Central memory CD4-positive, alpha-beta T cell (primary cell): Measurements from ENCODE around the gene CMA1.
"Not testable (repeated sequence)": the region's sequence is repeated elsewhere in the genome, so short reads cannot be mapped to it uniquely, and the experiment has no call there.

Experiments
- DNase-seq: peaks from one replicate; pipeline ENCODE4 v3.0.0; 2022
- total RNA-seq, 3 experiments: gene quantifications; one replicate each; lab custom pipeline; 2026; lab: John Stamatoyannopoulos, UW

CMA1 gene, protein sequence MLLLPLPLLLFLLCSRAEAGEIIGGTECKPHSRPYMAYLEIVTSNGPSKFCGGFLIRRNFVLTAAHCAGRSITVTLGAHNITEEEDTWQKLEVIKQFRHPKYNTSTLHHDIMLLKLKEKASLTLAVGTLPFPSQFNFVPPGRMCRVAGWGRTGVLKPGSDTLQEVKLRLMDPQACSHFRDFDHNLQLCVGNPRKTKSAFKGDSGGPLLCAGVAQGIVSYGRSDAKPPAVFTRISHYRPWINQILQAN
- total RNA-seq: 0 reads per million in 3 experiments

DNA sequence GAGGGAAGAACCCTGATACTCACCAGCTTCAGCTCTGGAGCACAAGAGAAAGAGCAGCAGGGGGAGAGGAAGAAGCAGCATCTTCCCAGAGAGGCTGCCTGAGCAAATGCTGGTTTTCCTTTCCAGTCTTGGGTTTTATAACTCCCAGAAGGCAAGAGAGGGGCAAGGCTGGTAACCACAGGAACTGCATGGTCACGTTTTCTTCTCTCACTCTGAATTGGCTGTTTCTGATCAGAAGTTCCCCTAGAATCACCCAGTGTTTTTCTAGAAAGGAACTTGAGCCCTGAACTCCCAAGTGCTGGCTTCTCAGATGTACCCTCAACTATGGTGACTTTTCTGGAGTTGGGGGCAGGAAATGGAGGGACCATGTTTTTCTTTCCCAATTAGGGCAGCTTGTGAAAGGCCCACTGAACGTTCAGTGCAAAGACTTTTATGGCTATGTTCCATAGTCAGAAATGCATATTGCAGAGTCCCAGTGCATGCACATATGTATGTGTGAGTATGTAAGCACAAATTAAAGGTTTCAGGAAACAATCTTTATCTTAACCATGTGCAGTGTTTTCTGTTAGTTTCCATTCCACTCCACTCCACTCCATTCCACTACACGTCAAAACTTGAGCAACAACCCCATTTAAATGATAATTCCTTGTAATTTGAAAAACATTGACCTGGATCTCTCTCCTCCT lies at the start of gene CMA1:
Gene CMA1 (minus strand): TSS at position 111 of the 686 bp plus-strand sequence. CDS start 30 bp downstream, at position 81.
- no peak for DNase-seq

- no peak for DNase-seq
Observed at GRCh38 chr14:24556756-24557155, 48.7 kb upstream of the CMA1 start.

DNA sequence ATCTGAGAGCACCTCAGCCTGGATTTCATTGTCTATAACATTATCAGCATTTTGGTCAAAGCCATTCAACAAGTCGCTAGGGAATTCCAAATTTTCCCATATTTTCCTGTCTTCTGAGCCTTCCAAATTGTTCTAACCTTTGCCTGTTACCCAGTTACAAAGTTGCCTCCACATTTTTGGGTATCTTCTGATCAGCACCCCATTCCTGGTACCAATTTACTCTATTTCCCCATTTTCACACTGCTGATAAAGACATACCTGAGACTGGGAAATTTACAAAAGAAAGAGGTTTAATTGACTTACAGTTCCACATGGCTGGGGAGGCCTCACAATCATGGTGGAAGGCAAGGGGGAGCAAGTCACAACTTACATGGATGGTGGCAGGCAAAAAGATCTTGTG lies 41.0 kb upstream of the CMA1 start:
- not testable (repeated sequence) for DNase-seq

- no peak for DNase-seq
Observed at GRCh38 chr14:24542346-24542936, 34.4 kb upstream of the CMA1 start.

- no peak for DNase-seq
Observed at GRCh38 chr14:24535737-24536136, 27.7 kb upstream of the CMA1 start.

DNA sequence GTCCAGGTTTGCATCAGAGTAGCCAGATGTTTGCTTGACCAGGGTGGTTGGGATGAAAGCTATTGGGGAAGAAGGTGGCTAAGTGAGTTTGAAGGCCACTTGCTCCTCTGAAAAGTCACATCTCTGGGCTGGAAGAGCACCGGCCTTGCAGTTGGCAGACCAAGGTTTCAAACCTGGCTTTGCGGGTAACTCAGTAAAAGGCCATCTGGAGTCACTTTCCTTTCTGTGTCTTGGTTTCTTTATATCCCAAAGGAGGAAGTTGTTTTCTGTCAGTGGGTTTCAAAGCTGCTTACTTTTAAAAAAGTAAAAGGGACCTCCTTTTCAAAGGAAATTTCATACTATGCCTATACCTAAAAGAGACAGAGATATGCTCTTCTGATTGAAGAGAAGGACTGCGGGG lies 26.2 kb upstream of the CMA1 start:
- DNase-seq: no peak

DNA sequence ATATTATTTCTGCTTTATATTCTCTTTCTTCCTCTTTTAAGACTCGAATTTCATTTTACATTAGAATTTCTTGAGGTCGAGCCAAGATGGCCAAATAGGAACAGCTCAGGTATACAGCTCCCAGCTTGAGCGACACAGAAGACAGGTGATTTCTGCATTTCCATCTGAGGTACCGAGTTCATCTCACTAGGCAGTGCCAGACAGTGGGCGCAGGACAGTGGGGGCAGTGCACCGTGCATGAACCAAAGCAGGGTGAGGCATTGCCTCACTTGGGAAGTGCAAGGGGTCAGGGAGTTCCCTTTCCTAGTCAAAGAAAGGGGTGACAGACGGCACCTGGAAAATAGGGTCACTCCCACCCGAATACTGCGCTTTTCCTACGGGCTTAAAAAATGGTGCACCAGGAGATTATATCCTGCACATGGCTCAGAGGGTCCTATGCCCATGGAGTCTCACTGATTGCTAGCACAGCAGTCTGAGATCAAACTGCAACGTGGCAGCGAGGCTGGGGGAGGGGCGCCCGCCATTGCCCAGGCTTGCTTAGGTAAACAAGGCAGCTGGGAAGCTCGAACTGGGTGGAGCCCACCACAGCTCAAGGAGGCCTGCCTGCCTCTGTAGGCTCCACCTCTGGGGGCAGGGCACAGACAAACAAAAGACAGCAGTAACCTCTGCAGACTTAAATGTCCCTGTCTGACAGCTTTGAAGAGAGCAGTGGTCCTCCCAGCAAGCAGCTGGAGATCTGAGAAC lies 18.0 kb upstream of the CMA1 start:
- not testable (repeated sequence) for DNase-seq

DNA sequence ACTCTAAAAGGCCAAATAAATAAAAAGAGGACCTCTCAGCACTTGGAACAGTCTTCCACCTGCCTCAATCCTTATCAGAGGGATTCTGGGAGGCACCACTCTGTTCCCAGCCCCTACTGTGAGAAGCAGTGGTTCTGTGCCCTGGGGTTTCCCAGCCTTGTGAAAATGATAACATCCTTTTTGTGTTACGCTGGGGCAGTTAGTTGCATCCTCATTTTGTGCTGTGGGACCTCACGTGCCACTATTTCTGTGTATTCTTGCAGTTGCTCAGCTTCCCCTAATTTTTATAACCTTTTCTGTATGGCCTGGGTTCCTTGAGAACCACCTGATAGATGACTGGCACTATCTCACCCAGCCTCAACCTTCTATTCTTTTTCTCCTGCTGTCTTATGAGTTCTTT lies 10.8 kb upstream of the CMA1 start:
- no peak for DNase-seq

DNA sequence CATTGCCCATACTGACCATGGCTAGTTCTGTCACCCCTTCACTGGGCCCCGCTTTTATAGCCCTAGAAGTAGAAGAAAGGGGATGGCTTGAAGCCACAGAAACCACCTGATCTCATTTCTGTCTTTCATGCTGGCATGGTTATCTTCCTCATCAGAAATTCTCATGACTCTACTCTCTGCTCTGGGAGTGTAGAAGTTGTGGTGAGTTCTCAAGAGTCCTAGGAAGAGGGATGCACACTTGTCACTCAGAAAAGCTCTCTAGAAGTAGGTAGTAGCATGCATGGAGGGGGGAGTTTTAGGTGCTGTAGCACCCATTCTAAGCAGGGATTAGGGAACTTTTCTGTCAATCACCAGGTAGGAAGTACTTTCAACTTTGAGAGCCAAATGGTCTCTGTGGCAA lies 6.1 kb upstream of the CMA1 start:
- DNase-seq: no peak

DNA sequence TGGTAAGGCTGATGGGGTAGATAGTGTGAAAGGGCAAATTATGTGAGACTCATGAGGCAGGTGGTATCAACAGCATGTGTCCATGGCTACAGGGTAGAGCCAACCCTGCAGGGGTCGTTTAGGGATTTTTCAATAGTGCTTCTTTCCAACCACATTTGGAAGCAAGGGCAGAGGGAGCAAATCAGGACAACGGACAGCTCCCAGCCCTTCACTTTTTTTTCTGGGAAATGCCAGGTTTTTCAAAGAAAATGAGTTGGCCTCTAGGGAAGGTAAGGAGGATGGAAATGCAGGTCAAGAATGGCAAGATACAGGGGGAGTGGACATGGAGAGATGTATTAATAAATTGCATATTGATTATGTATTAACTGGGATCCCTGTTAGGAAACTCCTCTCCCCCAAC lies 4.9 kb upstream of the CMA1 start:
- no peak for DNase-seq

DNA sequence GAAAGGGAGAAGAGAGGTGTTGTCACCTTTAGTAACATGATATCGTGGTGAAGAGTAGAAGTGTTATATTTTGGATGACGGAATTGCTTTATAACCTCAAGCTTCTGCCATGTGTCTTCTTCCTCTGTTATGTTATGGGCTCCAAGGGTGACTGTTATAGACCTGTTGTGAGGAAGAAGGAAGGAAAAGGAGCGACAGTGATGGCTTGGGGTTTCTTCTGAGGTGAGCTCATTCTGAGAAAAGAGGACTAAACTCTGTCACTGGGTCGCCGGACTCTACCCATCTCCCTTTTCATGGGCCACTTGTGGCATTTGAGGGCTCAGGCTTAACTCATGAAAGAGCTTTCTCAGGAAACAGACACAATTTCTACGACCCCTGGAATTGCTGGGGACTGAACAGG lies 1.6 kb downstream of the CMA1 start:
- DNase-seq: no peak

GRCh38 chr14:24504425-24504950 lies 3.6 kb downstream of the CMA1 start:
- DNase-seq: no peak

DNA sequence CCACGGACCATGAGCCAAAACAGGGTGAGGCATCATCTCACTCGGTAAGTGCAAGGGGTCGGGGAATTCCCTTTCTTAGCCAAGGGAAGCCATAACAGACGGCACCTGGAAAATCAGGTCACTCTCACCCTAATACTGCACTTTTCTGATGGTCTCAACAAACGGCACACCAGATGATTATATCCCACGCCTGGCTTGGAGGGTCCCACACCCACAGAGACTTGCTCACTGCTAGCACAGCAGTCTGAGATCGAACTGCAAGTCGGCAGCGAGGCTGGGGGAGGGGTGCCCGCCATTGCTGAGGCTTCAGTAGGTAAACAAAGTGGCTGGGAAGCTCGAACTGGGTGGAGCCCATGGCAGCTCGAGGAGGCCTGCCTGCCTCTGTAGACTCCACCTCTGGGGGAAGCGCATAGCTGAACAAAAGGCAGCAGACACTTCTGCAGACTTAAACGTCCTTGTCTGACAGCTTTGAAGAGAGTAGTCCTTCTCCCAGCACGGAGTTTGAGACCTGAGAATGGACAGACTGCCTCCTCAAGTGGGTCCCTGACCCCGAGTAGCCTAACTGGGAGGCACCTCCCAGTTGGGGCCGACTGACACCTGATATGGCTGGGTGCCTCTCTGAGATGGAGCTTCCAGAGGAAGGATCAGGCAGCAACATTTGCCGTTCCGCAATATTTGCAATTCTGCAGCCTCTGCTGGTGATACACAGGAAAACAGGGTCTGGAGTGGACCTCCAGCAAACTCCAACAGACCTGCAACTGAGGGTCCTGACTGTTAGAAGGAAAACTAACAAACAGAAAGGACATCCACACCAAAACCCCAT lies 16.3 kb downstream of the CMA1 start:
- DNase-seq: not testable (repeated sequence)

DNA sequence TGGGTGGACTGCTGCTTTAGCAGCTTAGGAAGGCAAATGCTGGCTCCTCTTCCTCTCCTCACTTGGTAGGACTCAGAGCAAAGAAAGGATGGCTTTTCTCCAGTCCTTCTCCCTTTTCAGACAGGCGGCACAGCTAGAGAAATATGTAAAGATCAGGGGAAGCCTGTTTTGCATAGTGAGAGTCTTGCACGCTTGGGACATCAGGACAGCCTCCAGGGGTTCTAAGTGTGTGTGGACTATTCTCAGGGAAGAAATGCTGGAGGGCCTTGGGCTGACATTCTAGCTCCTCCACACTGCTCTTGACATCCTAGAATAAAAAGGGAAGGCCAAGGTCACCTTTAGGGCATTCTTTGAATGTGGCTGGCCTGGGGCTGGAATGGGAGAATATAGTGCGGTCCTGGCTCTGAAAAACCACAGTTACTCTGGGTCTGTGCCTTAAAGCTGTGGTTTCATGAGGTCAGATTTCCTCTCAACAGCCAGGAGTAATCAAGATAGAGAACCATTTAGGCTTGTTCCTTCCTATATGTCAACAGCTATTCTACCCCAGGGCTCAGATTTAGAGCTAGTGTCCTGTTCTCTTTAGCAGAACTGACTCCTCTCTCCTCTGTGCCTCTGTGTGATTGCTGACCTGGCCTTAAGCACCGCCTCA lies 24.3 kb downstream of the CMA1 start:
- no peak for DNase-seq

GRCh38 chr14:24482699-24483303 lies 25.3 kb downstream of the CMA1 start:
- not testable (repeated sequence) for DNase-seq

DNA sequence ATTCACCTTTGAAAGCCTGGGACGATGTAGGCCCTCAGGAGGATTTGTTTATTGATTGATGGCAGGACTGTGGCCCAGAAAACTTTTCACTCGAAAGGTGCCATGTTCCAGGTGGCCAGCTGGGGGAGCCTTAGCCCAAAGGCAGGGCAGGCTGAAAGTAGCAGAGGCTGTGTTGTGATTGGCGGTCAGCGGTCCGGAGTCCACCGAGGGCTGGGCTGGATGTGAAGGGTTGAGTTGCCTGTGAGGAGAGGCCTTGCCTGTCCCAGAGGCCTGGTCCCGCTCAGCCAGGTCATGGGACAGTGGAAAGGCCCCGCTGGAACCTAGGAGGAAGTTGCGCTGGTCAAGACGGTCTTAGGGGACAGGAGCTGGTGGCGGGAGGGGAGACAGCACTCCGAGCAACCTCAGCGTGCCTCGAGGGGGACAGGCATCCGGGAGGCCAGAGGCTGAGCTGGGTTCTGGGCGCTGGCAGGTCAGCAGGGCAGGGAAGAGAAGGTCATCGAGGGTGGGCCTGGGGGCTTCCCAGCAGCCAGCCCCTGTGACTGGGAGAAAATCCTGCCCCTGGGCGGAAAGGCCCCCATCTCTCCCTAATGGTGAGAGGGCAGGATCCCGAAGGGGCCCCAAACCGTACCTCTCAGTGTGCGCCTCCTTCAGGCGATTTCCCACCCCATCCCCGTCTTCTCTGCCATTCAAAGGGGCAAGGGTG lies 26.3 kb downstream of the CMA1 start:
- DNase-seq: no peak

DNA sequence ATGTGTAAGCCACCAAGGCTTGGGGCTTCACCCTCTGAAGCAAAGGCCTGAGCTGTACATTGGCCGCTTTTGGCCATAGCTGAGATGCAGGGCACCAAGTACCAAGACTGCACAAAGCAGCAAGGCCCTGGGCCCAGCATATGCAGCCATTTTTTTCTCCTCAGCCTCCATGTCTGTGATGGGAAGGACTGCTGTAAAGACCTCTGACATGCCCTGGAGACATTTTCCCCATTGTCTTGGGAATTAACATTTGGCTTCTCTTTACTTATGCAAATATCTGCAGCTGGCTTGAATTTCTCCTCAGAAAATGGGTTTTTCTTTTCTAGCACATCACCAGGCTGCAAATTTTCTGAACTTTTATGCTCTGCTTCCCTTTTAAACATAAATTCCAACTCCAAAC lies 28.1 kb downstream of the CMA1 start:
- not testable (repeated sequence) for DNase-seq

- no peak for DNase-seq
Observed at GRCh38 chr14:24475261-24475660, 32.8 kb downstream of the CMA1 start.

DNA sequence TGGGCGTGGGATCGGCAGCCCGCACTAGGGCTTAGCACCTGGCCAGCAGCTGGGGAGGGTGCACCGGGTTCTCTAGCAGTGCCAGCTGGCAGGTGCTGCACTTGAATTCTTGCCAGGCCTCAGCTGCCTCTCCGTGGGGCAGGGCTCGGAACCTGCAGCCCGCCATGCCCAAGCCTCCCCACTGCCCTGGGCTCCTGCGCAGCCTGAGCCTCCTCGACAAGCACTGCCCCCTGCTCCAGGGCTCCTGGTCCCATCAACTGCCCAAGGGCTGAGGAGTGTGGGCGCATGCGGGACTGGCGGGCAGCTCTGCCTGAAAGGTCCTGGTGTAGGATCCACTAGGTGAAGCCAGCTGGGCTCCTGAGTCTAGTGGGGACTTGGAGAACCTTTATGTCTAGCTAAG lies 34.9 kb downstream of the CMA1 start:
- no peak for DNase-seq

DNA sequence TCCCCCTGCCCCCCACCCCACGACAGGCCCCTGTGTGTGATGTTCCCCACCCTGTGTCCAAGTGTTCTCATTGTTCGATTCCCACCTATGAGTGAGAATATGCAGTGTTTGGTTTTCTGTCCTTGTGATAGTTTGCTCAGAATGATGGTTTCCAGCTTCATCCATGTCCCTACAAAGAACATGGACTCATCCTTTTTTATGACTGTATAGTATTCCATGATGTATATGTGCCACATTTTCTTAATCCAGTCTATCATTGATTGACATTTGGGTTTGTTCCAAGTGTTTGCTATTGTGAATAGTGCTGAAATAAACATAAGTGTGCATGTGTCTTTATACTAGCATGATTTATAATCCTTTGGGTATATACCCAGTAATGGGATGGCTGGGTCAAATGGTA lies 37.6 kb downstream of the CMA1 start:
- not testable (repeated sequence) for DNase-seq

GRCh38 chr14:24465805-24466204 lies 42.3 kb downstream of the CMA1 start:
- no peak for DNase-seq
